ENCODE measurements around the gene NUTM2A.
"Not testable (repeated sequence)": the region's sequence is repeated elsewhere in the genome, so short reads cannot be mapped to it uniquely, and the experiment has no call there.

The NUTM2A gene

DNA sequence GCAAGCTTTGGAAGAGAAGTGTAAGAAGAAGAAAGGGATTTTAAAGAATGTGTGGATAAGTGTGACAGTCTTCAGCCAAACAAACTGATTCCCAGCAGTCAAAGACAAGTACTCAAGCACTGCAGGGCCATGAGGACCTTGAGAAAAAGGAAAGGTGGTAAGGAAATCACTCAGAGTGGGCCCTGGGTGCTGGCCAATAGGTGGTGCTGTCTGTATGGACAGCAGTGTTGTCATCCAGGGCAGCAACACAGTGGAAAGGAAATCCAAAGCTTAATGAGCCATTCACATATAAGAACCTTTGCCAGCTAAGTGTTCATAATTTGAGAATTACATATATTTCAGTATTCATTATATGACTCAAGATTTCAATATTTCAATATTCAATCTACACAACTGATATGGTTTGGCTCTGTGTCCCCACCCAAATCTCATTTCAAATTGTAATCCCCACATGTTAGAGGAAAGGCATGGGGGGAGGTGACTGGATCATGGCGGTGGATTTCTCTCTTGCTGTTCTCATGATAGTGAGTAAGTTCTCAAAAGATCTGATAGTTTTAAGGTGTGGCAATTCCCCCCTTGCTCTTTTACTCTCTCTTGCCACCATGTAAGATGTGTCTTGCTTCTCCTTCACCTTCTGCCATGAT, 55.6 kb downstream of the NUTM2A start:
- not testable (repeated sequence) for DNase-seq
